IMR-90 (cell line): ENCODE results near the gene CBX3. TPM values are rescaled to one million over a fixed set of nuclear protein-coding genes. Genes with fewer than 3 reads are reported as not detected.

ENCODE experiments used
- ATAC-seq: fragments of 200-7000 bp; cut with Tn5 transposase; 2 replicates; pipeline ENCODE4 v1.9.1; 2020; ENCODE audit warnings: low read depth, mild to moderate bottlenecking, moderate library complexity
- BruUV-seq: library from RNA; stranded (reverse); fragments of 400-500 nt; replicated peaks from 2 replicates; lab custom pipeline; 2021; lab: Mats Ljungman, UMichigan
- CTCF ChIA-PET: fragments of 300-600 bp; formaldehyde crosslinking; extraction: SDS; loops from one replicate; lab custom pipeline; 2021; ENCODE audit warnings: antibody characterized with exemption; lab: Yijun Ruan, JAX
- POLR2A ChIA-PET: fragments of 300-600 bp; sonication (Branson Sonifier 250); formaldehyde crosslinking; loops from one replicate; lab custom pipeline; 2022; ENCODE audit warnings: antibody characterized with exemption; ENCODE audit not compliant: unreplicated experiment; lab: Charles Lee
- DNase-seq: peaks from one replicate; pipeline ENCODE4 v3.0.0; 2013
- H2AFZ ChIP-seq: replicated peaks from 2 replicates; pipeline ENCODE3; 2013; ENCODE audit warnings: low read length, mild to moderate bottlenecking; ENCODE audit not compliant: poor library complexity
- H2AK5ac ChIP-seq: 2 replicates; pipeline ENCODE4 v1.6.1; 2013; ENCODE audit warnings: low read depth, low read length, inconsistent platforms
- H2AK9ac ChIP-seq: replicated peaks from 2 replicates; pipeline ENCODE3; 2013; ENCODE audit warnings: mild to moderate bottlenecking, low read depth, low read length, moderate library complexity; ENCODE audit not compliant: poor library complexity
- H2BK120ac ChIP-seq: 2 replicates; pipeline ENCODE4 v1.6.1; 2013; ENCODE audit warnings: low read depth, low read length, inconsistent platforms
- H2BK15ac ChIP-seq: 3 replicates; pipeline ENCODE4 v1.6.1; 2013; ENCODE audit warnings: low read depth, low read length, inconsistent platforms
- H2BK20ac ChIP-seq: 2 replicates; pipeline ENCODE4 v1.6.1; 2013; ENCODE audit warnings: low read depth, mild to moderate bottlenecking, inconsistent platforms, low read length, moderate library complexity
- H2BK5ac ChIP-seq: 2 replicates; pipeline ENCODE4 v1.6.1; 2013; ENCODE audit warnings: mild to moderate bottlenecking, low read depth, low read length, inconsistent platforms; ENCODE audit not compliant: poor library complexity, severe bottlenecking
- H3K14ac ChIP-seq: replicated peaks from 2 replicates; pipeline ENCODE4 v1.6.1; 2013; ENCODE audit warnings: low read depth, low read length, inconsistent platforms
- H3K18ac ChIP-seq: 2 replicates; pipeline ENCODE4 v1.6.1; 2013; ENCODE audit warnings: low read depth, low read length, control low read depth
- H3K23ac ChIP-seq: 2 replicates; pipeline ENCODE4 v1.6.1; 2013; ENCODE audit warnings: low read depth, low read length, inconsistent platforms
- H3K27ac ChIP-seq: 2 replicates; pipeline ENCODE4 v1.5.1; 2013; ENCODE audit warnings: mild to moderate bottlenecking, control low read depth, low read length; ENCODE audit not compliant: insufficient read depth
- H3K27me3 ChIP-seq: 2 replicates; pipeline ENCODE4 v1.6.1; 2013; ENCODE audit warnings: low read length; ENCODE audit not compliant: control insufficient read depth, insufficient read depth
- H3K36me3 ChIP-seq: 2 replicates; pipeline ENCODE4 v1.6.1; 2013; ENCODE audit warnings: low read length, mixed read lengths; ENCODE audit not compliant: control insufficient read depth, insufficient read depth
- H3K4ac ChIP-seq: 2 replicates; pipeline ENCODE4 v1.6.1; 2013; ENCODE audit warnings: low read depth, low read length, inconsistent platforms
- H3K4me1 ChIP-seq: 2 replicates; pipeline ENCODE4 v1.6.1; 2013; ENCODE audit warnings: low read length, mixed read lengths; ENCODE audit not compliant: control insufficient read depth, insufficient read depth
- H3K4me2 ChIP-seq: 2 replicates; pipeline ENCODE4 v1.6.1; 2013; ENCODE audit warnings: low read depth, mild to moderate bottlenecking, control low read depth, low read length, moderate library complexity
- H3K4me3 ChIP-seq: 2 replicates; pipeline ENCODE4 v1.5.1; 2013; ENCODE audit warnings: low read depth, mild to moderate bottlenecking, control low read depth, low read length, moderate library complexity; ENCODE audit not compliant: insufficient read depth
- H3K56ac ChIP-seq: 2 replicates; pipeline ENCODE4 v1.6.1; 2013; ENCODE audit warnings: low read length, inconsistent platforms; ENCODE audit not compliant: insufficient read depth; ENCODE audit errors: extremely low read depth
- H3K79me1 ChIP-seq, 2 experiments: 2 replicates each; pipeline ENCODE4 v1.6.1; 2013; ENCODE audit warnings: low read length in 2 of 2, inconsistent platforms in 1 of 2, low read depth in 1 of 2
- H3K9ac ChIP-seq: 2 replicates; pipeline ENCODE4 v1.6.1; 2013; ENCODE audit warnings: low read depth, low read length, control low read depth
- H3K9me1 ChIP-seq: 2 replicates; pipeline ENCODE4 v1.6.1; 2013; ENCODE audit warnings: low read length, inconsistent platforms; ENCODE audit not compliant: insufficient read depth
- H3K9me3 ChIP-seq: 2 replicates; pipeline ENCODE4 v1.6.1; 2013; ENCODE audit warnings: low read length; ENCODE audit not compliant: control insufficient read depth, insufficient read depth
- H4K20me1 ChIP-seq: 2 replicates; pipeline ENCODE4 v1.6.1; 2013; ENCODE audit warnings: low read length, inconsistent platforms; ENCODE audit not compliant: insufficient read depth
- H4K5ac ChIP-seq: 2 replicates; pipeline ENCODE4 v1.6.1; 2013; ENCODE audit warnings: mild to moderate bottlenecking, low read depth, low read length, control low read depth
- H4K8ac ChIP-seq, 2 experiments: 2 replicates each; pipeline ENCODE4 v1.6.1; 2013; ENCODE audit warnings: low read depth in 2 of 2, low read length in 2 of 2, control low read depth in 1 of 2, inconsistent platforms in 1 of 2
- H4K91ac ChIP-seq: 2 replicates; pipeline ENCODE4 v1.6.1; 2013; ENCODE audit warnings: low read depth, low read length, inconsistent platforms; ENCODE audit not compliant: insufficient read depth
- BHLHE40 ChIP-seq: fragments of 150-350 bp; IDR thresholded peaks from 2 replicates; pipeline ENCODE4 v1.6.1; 2016; ENCODE audit warnings: mild to moderate bottlenecking, low read depth, low read length
- CEBPB ChIP-seq: IDR thresholded peaks from 2 replicates; pipeline ENCODE4 v1.6.1; 2012; ENCODE audit warnings: low read depth, low read length, improper control_type of control experiment
- ELK1 ChIP-seq: fragments of 150-350 bp; IDR thresholded peaks from 2 replicates; pipeline ENCODE4 v1.6.1; 2016; ENCODE audit warnings: low read depth, mild to moderate bottlenecking, low read length, moderate library complexity, borderline replicate concordance
- FOS ChIP-seq: fragments of 150-350 bp; IDR thresholded peaks from 2 replicates; pipeline ENCODE4 v1.6.1; 2016; ENCODE audit warnings: low read depth, low read length
- MXI1 ChIP-seq: IDR thresholded peaks from 2 replicates; pipeline ENCODE4 v1.6.1; 2012; ENCODE audit warnings: low read depth, mild to moderate bottlenecking, low read length, moderate library complexity, borderline replicate concordance
- NFE2L2 ChIP-seq: fragments of 150-350 bp; IDR thresholded peaks from 2 replicates; pipeline ENCODE4 v1.6.1; 2016; ENCODE audit warnings: low read depth, mild to moderate bottlenecking, low read length
- RAD21 ChIP-seq: IDR thresholded peaks from 2 replicates; pipeline ENCODE4 v1.6.1; 2012; ENCODE audit warnings: low read length, improper control_type of control experiment
- SMC3 ChIP-seq: fragments of 150-350 bp; IDR thresholded peaks from 2 replicates; pipeline ENCODE4 v1.6.1; 2016; ENCODE audit warnings: low read depth, mild to moderate bottlenecking, antibody characterized with exemption, low read length, moderate library complexity
- USF2 ChIP-seq: fragments of 150-350 bp; IDR thresholded peaks from 2 replicates; pipeline ENCODE4 v1.6.1; 2017; ENCODE audit warnings: mild to moderate bottlenecking, antibody characterized with exemption, low read length, low read depth
- WGBS, 2 experiments: methylation state at CpG; one replicate each; pipeline versions ENCODE4 v1.1.5 to v1.1.7; 2013; ENCODE audit warnings: missing lambda C conversion rate in 2 of 2; ENCODE audit not compliant: insufficient read length in 1 of 2; ENCODE audit errors: extremely low coverage in 2 of 2; 5-methylcytosine and 5-hydroxymethylcytosine counted together
- dilution Hi-C: fragments of 300-500 bp; cut with HindIII; formaldehyde crosslinking; loops from one replicate; pipeline ENCODE4 v1.14.3; 2018; ENCODE audit warnings: low sequenced_read_pairs; ENCODE audit not compliant: unreplicated experiment
- in situ Hi-C: fragments of 300-500 bp; cut with MboI; formaldehyde crosslinking; loops from 3 replicates; pipeline ENCODE4 v1.14.3; 2019; ENCODE audit warnings: low sequenced_read_pairs, inconsistent platforms, mixed read lengths
- intact Hi-C: fragments of 100-400 bp; cut with micrococcal nuclease; formaldehyde crosslinking; loops from 2 replicates; pipeline ENCODE4 v1.10.0; 2022
- polyA plus RNA-seq, 3 experiments: library from polyadenylated mRNA; depleted of rRNA; stranded (reverse); fragments of >200 nt; gene quantifications; 2 replicates each; pipeline ENCODE4 v1.2.3, GENCODE V29; 2012; ENCODE audit warnings: low replicate concordance in 1 of 3
- total RNA-seq: library from RNA; depleted of rRNA; stranded (reverse); fragments of >200 nt; gene quantifications from 2 replicates; pipeline ENCODE4 v1.2.3, GENCODE V29; 2012

CBX3 gene
- total and polyA plus RNA-seq, 2 of the 4 experiments (the other 2 are of a cell fraction) = 38.2 to 76.5 TPM

GRCh38 chr7:26189697-26190096 is 11.8 kb upstream of the CBX3 start:
- peaks cover 3% of the 10 kb centered on the region for H3K4me1 ChIP-seq
- DNase-seq (no peak), ATAC-seq (no peak)
- WGBS, 2 experiments = 100% methylated on average over 1 of the region's 3 CpGs; no CpG with 5 or more reads in 1 of the 2 experiments
- no peaks in the 10 kb centered on the region for H3K27me3 ChIP-seq
- peaks cover 38 to 63% of the 10 kb centered on the region in 2 experiments for H3K79me1 ChIP-seq
- no peaks in the 10 kb centered on the region for H3K9me1 ChIP-seq
- no peak overlapping the region for H2BK15ac ChIP-seq
- H4K20me1 ChIP-seq = peaks cover 78% of the 10 kb centered on the region
- H4K5ac ChIP-seq = no peak overlapping the region
- no peak overlapping the region for H3K56ac ChIP-seq
- H3K4ac ChIP-seq = no peak overlapping the region
- no peak overlapping the region for H2AK9ac ChIP-seq
- H2AK5ac ChIP-seq = no peak overlapping the region
- in situ Hi-C loops = loop anchor here (10.0 kb wide), 2 partner anchors 915 to 955 kb away; partner anchors contain the start of genes HOXA2, HOXA5 and HOXA6
- H3K9ac ChIP-seq = no peak overlapping the region
- H3K27ac ChIP-seq = no peak overlapping the region
- no peak overlapping the region for H4K91ac ChIP-seq
- TF ChIP-seq BHLHE40 (no peak), CEBPB (no peak), SMC3 (no peak), RAD21 (no peak), NFE2L2 (no peak), FOS (no peak), USF2 (no peak), ELK1 (no peak), MXI1 (no peak)
- no TSS peak for BruUV-seq
- no peak overlapping the region for H3K23ac ChIP-seq
- intact Hi-C loops = no loop called here
- H2AFZ ChIP-seq = no peak overlapping the region
- dilution Hi-C loops = no loop called here
- H4K8ac ChIP-seq = no peak overlapping the region
- CTCF ChIA-PET = interaction anchor here (0.6 to 2.0 kb wide), 3 partner anchors 9 to 967 kb away, joined by 3 to 7 read pairs (median 7); partner anchors contain the start of gene HOXA7
- no peak overlapping the region for H3K14ac ChIP-seq
- H3K9me3 ChIP-seq = no peaks in the 10 kb centered on the region
- no peak overlapping the region for H2BK5ac ChIP-seq
- POLR2A ChIA-PET = no interaction called here
- no peak overlapping the region for H3K4me3 ChIP-seq
- no peak overlapping the region for H2BK120ac ChIP-seq
- H3K36me3 ChIP-seq = peaks cover 43% of the 10 kb centered on the region
- H2BK20ac ChIP-seq = no peak overlapping the region
- no peak overlapping the region for H3K18ac ChIP-seq
- H3K4me2 ChIP-seq = no peak overlapping the region
